Glomerular visceral epithelial cell (primary cell): ENCODE data around the gene ADI1.

Source experiments
- DNase-seq: peaks from one replicate; pipeline ENCODE4 v3.0.0-alpha.2; 2016; ENCODE audit errors: extremely low spot score

Gene ADI1

DNA sequence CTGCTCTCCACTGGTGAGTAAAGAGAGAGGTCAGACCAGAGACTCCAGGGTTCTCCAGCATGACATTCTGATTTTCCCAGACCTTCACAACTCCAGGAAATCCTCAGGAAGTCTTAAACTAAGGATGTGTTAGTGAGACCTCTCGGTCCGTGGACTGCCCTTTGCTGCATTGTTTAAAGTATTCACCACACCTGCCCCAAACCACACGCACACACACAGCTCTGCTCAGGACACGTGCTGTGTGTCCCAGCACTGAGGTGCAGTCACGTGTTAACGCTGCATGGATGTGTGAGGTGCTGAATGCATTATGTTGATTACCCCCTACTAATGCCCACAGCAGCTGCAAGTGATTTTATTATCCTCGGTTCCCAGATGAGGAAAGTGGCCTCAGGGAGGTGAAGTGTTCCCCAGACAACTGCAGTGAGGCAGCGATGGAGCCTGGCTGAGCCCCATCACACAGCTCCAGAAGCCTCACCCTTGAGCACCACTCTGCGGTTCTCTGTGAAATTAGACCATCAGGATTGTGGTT lies 71.5 kb downstream of the ADI1 start:
- no peak for DNase-seq
